Keratinocyte (primary cell): Measurements from ENCODE around the gene ZFP91.

Experiments
- CTCF ChIP-seq, 3 experiments: IDR thresholded peaks in 1 of 3; conservative IDR thresholded peaks in 1 of 3; optimal IDR thresholded peaks in 1 of 3; 2 replicates in 2 of 3; 3 replicates in 1 of 3; pipeline versions ENCODE3 to v1.5.1; 2011; ENCODE audit warnings: low read length in 3 of 3, mild to moderate bottlenecking in 3 of 3, moderate library complexity in 2 of 3, control low read depth in 1 of 3, inconsistent platforms in 1 of 3; ENCODE audit not compliant: insufficient read depth in 2 of 3; ENCODE audit errors: extremely low read depth in 1 of 3
- EZH2 ChIP-seq: IDR thresholded peaks from one replicate; pipeline ENCODE4 v1.6.1; 2012; ENCODE audit warnings: inconsistent platforms, mild to moderate bottlenecking, low read length, moderate library complexity

GRCh38 chr11:58578136-58578634, 678 bp upstream of the ZFP91 start:
- no peak for TF ChIP-seq EZH2
- TF ChIP-seq CTCF (optimal IDR thresholded peaks at IDR 0.05 in 1 of 3, IDR thresholded peaks at IDR 0.05 in 1 of 3, conservative IDR thresholded peaks at IDR 0.05 in 1 of 3; ENCODE audit: extremely low read depth in 1 of 3, insufficient read depth in 2 of 3, low read length in 3 of 3): no peak
